ENCODE results near the gene STAMBPL1.
"Not testable (repeated sequence)": the region's sequence is repeated elsewhere in the genome, so short reads cannot be mapped to it uniquely, and the experiment has no call there.

The STAMBPL1 gene

DNA sequence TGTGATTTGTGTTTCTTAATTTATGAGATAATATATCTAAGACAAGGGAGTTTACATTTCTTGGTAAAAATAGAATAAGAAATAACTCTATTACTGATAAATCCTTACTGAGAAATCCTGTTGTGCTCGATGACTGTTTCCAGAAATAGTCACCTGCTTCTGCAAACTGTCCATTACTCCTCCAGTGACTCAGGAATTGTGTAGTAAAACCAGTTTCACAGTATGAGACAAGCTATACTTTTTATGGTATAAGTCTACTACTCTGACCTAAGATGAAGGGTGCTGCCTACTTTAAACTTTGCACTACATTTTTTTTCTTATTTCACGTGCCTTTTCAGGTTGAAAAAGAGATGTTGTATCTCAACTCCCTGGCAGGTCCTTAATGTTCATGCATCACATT, 21.6 kb upstream of the STAMBPL1 start:
- no peak for DNase-seq

DNA sequence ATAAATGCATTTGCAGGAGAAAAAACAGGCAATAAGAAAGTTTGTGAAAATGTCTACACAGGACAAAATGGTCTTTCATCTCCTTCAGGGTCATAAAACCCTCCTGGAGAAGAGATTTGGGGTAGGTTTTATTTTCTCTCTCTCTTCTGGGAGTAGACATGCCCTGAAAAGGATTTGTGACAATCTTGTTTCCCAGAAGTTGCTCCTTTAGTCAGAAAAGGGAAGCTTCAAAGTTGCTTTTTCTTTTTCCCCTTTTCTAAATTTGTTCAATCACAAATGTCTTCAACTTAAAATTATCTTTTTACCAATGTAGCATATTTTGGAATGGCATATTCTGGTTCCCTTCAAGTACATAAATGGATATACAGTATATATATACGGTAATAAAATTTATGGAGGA, 19.0 kb upstream of the STAMBPL1 start:
- no peak for DNase-seq

DNA sequence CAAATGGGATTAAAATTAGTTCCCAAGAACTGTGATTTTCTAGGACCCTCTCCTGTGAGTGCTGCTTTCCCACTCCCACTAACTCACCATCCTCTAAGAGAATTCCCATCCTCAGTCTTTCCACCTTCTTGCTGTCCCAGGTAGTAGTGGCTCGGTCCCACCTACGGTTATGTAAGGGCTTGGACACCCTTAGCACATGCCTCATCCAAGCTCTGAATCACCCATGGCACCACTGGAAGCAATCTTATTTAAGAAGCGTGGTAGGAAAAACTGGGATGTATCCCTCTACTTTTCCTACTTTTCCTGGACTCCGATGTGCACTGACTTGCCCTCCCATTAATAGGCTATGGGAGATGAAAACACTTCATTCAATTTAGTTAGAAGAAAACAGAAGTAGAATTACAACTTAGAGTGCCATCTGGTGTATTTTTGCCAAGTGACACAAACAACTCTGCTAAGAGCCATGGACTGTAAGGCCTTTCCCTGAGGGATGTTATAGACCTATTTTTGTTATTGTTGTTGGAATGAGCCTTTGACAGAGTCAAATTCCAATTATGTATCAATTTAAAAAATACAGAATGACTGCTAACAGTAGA, 14.7 kb upstream of the STAMBPL1 start:
- DNase-seq: no peak

DNA sequence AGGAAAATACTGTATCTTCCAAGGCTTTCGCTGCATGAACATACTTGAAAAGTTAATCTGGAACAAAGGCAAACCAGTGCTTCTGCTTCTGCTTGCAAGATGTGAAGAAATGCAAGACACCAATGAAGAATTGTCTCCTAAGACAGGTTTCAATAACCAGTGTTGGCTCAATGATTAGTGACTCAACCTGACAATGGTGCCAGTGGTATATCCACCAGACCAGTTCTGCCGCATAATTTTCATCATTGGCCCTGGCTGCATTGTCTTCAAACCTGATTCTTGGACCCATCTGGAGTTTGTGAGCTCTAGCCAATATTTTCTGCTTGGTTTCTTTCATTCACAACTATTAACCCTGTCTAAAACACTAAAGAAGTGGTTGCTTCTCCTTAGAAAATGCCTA, 13.6 kb upstream of the STAMBPL1 start:
- no peak for DNase-seq

DNA sequence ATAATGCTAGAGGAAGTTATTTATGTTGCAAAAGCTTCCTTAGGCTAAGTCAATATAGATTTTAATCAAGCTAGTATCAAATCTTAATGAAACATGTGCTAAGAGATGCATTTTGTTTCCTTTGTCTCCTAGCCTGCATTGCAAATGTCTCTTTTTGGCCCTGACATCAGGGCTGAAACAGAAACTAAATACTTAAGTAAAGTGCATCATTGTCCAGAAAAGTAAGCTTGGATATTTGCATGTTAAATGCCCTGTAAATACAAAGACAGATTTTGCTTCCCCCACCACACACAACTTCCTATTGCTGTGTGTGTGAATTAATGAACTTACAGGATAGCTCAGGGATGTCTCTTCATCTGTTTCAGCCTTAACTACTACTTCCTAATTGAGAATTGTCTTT, 10.0 kb upstream of the STAMBPL1 start:
- no peak for DNase-seq

DNA sequence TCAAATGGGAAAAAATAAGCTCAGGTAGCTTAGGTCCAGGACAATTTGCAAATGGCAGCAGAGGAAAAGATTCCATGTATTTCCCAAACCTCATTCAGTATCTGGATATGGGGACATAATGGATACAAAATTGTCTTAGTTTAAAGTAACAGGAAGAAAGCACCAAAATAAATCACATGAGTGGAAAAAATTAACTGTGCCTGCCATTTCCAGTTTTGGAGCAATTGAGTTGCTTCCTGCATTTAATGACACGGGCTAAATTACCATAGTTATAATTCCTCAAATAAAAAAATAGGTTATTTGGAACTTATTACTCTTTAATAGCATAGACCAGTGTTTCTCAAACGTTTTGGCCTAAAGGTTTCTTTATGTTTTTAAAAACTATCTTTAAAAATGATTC, 6.3 kb upstream of the STAMBPL1 start:
- no peak for DNase-seq

DNA sequence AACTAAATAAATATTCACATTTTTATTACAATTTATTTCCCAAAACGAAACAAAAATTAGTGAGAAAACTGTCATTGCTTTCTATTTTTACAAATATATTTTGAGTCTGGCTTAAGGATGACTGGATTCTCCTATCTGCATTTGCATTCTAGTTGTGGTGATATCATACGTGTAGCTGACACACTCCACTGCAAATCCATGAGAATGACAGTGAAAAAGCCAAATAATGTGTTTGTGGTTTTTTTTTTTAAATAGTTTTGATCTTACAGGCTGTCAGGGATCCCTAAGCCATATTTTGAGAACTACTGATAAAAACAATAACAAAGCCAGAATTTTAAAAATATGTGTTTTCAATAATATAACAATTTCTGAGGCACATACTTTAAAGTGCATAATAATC, 5.8 kb upstream of the STAMBPL1 start:
- DNase-seq: no peak

DNA sequence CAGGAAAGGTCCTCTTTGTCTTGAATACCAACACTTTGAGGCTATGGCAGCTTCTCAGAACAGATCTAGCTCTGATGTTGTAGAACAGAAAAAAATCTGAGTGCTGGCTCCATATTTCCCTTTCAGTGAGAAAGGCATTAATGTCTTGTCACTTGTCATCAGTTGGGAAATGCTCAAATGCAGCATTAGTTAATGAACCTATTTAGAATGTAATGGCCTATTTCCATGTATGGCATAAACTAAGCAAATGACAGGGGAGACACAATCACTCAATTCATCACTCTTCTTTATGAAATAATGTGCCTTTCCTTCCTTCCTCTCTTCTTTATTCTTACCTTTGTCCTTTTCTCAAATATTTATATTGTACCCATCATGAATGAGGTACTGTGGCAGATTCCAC, 5.0 kb upstream of the STAMBPL1 start:
- no peak for DNase-seq

DNA sequence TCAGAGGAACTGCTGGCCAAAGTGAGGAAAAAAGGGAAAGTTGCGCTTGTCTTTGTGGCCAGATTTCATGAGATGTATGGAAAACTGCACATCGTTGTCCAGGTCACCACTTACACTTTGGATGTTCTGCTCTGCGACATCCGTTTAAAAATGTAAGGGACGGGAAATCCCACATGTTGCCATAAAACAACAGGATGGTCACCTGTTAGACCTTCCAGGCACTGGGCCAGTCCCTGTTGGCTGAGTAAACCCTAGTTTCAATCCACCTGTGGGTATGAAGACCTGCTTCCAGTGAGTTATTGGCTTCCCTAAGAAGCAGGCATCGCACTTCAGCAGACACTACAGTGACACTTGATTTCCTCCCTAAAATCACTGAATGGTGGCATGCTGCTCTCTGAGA, 2.7 kb upstream of the STAMBPL1 start:
- DNase-seq: no peak

DNA sequence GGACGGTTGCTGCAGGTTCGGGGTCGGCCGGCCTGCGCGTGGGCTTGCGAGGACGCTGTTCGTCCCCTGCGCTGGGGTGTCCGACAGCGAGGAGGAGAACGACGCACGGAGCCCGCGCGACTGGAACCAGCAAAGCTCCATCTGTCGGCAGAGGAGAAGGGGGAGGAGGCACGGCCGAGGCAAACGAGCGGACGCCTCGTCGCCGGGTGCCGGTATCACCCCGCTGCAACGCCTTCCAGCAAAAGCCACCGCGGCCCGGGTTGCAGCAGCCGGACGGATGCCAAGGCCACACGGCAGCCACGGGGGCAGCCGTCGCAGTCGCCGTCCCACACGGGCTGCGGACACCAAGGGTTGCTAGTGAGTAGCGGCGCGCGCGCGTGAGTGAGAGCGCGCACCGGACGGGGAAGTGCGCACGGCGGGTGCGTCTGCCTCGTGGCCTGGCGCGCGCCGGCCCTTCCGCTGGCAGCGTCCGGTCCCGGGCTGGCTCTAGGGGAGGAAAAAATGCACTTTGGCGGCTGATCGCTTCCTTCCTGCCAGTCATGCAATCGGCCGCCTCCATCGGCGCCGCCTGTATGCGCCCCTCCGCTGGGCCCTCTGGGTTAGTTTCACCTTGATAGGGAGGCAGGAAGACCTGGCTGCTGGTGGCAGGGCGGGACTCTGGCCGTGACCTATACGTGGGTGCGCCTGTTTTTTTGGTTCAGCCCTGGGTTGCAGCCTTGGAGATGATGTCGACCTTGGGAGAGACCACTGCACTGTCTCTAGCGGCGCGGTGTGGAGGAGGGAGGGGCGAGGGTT, 434 bp downstream of the STAMBPL1 start:
- peak; percentile 63 for DNase-seq

DNA sequence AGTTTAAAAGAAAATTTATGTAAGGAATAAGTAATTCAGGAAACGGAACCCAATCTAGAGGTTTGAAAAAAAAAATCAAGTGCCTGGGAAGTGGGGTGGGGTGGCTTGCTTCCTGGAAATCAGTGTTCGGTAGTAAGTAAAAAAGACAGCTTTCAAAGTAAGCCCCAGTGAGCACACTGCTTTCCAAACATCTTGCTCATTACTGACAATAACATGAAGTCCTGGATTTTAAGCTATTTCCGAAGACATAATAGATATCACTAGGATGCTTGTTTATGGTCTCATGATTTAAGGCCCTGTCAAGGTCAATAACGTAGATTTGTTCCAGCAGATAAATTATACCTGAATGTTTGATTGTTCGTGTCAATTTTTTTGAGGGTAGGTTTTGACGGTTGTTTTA, 1.3 kb downstream of the STAMBPL1 start:
- no peak for DNase-seq

DNA sequence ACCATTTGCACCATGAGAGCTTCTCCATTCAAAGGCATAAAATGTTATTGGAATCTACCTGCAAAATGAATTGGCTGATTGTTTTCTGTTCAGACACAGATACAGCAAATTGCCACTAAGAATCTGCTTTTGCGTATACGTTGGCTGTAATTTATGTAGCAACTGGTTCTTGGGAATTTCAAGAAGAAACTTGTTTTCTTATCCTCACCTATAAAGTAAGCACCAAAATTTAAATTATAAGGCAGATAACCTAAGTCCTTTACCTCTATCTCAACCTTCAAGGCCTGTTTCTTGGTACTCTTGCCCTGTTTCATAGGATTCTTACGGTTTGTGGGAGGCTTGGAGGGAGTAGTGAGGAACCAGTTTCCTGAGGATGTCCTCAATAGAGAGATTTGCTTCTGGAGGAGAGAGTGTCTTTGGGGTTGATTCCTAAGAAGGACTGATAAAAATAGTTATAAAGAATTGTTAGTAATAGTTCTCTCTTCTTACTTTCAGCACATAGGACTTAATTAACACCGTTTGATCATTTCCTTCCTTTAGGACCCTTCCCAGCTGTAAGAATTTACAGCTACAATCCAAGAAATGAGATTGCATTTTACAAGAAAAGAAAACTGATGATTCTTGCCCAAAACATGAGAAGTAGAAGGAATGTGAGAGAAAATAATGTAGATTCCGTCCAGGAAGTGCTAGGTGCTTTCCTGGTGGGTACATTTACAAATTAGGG, 2.0 kb downstream of the STAMBPL1 start:
- no peak for DNase-seq

DNA sequence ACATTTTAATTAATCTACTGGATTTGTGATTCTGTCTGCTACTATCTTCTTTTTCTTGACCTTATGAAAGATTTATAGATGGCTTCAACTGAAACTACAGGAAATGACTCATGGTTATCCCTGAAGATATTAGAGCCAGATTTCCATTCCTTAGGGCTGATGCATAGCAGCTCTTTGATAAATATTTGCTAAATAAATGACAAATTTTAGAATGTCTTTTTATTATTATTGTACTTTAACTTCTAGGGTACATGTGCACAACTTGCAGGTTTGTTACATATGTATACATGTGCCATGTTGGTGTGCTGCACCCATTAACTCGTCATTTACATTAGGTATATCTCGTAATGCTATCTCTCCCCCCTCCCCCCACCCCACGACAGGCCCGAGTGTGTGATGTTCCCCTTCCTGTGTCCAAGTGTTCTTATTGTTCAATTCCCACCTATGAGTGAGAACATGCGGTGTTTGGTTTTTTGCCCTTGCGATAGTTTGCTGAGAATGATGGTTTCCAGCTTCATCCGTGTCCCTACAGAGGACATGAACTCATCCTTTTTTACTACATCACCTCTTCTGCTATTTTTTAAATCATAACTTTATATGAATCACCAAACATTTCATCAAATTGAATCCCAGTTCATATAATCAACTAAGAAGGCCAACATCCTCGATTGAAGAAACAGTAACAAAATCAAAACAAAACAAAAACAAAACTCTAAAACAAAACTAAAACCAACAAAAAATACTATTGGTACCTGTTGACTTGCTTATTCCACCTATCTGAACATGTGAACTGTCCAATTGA, 2.8 kb downstream of the STAMBPL1 start:
- not testable (repeated sequence) for DNase-seq

DNA sequence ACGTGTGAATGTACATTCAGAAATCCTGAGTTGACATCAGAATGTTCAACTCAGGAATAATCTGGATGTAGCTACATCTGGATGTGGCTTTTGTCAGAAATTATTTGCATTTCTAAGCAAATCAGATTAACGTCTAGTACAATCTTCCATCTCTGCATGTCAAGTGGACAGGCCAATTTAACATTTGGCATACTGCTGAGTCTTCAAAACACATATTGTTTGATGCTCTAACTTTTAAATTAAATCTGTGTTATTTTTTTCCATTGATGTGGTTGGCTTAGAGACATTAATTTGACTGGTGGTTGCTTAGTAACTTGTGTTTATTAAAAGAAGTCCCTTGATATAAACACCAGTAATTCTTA, 3.4 kb downstream of the STAMBPL1 start:
- DNase-seq: no peak

DNA sequence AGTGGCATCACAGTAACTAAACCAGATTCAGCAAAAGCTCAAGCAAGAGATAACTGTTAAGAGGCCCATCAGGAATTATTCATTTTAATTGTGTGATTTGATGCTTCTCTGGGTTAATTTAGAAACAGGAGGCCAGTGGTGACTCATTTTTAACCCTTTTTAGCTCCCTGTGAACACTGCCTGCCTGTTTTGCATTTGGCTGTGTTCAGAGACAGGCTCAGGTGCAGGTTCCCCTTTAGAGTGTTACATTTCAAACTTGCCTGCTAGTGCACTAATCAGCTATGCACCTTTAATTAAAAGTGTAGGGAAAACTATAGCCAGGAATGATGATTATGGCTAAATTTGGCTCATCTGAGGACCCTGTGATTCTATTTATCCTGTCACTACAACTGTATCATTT, 6.5 kb downstream of the STAMBPL1 start:
- DNase-seq: no peak

DNA sequence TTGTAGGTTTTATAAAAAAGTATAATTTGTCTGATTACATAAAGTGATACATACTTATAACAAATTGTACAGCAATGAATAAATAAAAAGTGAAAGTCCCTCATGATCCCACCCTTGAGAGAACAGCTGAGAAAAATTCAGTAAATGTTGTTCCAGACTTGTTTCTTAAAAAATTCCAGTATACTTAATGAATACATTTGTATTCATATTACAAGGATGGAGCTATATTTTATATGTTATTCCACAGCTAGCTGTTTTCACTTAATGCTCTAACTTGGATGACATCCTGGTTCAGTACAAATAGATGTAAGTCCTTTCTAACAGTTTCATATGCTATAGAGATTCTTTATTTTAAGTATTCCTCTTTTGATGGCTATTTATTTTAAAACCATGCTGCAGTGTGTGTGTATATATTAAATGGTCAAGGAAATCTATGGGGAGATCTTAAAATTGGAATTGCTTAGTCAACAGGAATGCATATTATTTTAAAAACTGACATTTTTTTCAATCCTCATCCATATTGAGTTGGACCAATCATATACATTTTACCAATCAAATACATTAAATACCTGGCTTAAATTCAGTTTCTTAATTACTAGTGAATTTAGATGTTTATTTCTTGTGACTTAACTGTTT, 8.9 kb downstream of the STAMBPL1 start:
- no peak for DNase-seq

DNA sequence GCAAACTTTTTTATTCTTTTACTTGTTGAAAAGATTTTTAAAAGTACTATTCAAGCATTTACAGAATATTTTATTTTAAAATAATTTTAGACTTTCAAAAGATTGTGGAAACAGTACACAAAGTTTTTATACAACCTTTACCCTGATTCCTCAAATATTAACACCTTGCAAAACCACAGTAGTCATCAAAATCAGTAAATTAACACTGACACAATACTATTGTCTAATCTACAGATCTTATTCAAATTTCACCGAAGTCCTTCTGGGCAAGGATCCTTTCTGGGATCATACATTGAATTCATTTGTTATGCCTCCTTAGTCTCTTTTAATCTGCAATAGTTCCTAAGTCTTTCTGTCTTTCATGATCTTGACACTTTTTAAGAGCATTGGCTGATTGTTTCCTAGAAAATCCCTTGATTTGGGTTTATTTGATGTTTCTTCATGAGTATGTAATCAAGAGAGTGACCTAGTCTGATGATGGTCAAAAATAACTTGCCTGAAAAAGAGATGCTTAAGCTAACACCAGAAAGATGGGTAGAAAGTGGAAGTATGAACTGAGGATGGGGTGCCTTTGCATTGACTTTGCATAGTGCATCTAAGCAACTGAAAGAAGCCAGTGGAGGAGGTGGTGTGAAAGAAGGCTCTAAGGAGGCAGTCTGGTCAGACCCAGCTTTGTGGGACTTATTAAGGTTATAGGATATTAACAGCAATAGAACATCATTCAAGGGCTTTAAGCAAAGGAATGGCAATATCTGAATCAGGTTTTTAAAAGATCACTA, 9.7 kb downstream of the STAMBPL1 start:
- DNase-seq: no peak

DNA sequence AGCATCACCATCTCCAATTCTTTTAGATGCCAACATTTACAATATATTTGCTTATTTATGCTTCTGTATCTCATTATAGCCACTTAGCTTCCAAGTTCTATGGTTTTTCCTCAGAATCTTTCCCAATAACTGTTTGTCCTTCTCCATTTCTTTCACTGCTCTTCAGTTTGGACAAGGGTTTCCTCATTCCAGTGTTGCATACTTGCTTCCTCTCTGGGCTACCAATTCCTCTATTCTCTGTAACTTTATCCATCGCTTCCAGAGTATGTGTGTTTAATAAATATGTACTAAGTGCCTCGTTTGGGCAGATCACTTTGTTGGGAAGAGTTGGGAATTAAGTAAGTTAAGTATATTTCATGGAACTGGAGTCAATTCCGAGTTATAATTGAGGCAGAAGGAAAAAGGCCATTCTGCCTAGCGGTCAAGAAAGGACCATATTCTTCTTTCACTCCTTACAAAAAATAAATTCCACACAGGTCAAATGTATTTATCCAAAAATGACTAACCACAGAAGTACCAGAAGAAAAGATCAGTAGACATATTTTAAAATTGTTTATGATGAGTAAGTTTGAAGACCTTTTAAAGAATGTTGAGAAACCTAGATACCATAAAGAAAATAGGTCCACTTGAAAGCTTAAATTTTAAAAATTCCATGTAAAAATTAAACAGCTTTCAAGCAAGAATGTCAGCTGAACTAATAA, 10.8 kb downstream of the STAMBPL1 start:
- no peak for DNase-seq

DNA sequence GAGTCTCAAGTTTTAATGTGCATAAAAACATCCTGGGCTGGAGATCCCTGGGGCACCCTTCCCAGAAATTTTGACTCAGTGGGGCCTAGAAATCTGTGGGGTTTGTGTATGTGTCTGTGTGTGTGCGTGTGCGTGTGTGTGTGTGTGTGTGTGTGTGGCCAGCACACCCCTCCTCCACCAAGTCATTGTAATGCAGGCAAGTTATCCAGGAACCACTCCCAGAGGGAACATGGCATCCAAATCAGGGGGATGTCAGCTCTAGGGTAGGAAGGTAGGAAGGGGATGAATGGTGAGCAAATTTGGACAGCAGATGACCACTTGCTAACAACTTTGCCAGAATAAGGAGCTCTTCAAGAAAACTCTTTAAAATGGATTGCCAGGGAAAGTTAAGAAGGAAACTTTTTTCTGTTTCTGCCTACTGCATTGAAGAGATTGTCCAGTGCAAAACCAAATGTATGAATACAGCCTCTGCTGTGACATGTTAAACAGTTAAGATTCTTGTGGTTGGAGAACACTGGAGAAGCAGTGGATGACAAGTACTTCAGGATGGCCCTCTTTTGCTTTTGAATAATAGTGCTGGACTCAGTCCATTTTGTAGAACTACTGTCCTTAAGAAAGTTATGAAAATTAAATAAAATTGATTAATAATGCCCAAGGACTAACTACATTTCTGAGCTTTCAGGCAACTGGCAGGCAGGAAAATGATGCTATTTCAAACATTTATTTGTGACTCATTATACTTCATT, 12.3 kb downstream of the STAMBPL1 start:
- DNase-seq: no peak

DNA sequence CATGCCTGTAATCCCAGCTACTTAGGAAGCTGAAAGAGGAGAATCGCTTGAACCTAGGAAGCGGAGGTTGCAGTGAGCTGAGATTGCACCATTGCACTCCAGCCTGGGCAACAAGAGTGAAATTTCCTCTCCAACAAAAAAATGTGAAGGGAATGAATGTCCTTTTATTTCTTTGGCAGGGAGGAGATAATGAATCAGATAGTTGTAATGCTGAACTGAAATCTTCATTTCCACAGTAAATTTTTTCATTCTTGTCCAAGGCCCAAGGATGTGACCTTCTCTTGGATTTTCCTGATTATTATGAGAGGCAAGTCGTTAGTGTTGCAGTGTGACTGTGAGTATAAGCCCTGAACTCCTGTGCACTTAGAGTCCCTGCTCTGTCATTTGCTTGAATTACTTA, 13.6 kb downstream of the STAMBPL1 start:
- no peak for DNase-seq

DNA sequence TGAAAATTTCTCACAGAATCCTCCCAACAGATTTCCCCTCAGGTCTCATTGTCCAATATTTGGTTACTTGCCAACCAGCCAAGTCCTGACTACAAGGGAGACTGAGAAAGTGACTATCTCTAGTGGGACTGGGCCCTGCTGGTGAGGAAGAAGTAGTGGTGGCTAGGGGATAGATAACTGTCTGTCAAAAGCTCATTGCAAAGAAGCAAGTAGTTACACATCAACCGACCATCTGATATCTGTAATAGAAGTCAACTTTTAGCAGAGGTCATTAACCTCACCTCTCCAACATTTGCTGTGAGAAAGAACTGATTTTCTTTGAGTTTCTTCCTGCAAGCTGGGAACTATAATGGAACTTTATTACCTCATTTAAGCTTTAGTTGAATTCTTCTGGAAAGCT, 15.2 kb downstream of the STAMBPL1 start:
- DNase-seq: no peak
